Adrenal gland (tissue), 12 donors: Measurements from ENCODE around the gene PRIMA1. TPM values are rescaled to one million over a fixed set of nuclear protein-coding genes. Genes with fewer than 3 reads are reported as not detected.

Experiments used
- DNase-seq, 7 donors: peaks; one replicate each; pipeline ENCODE4 v3.0.0-alpha.2; 2019 to 2020
- H3K27ac ChIP-seq, 5 donors: fragments of 200-600 bp; sonication (generic) in 4 of 5; 1 replicate in 3 of 5; 2 replicates in 2 of 5; pipeline versions ENCODE4 v1.5.1 to v1.8.0; 2016 to 2020; ENCODE audit warnings: mild to moderate bottlenecking in 1 of 5
- H3K27me3 ChIP-seq: fragments of 200-600 bp; 2 replicates; pipeline ENCODE4 v1.8.0; 2021
- H3K36me3 ChIP-seq, 2 donors: fragments of 200-600 bp; replicated peaks in 1 of 2; 1 replicate in 1 of 2; 2 replicates in 1 of 2; pipeline versions ENCODE4 v1.5.1 to v1.8.0; 2018 to 2022
- H3K4me1 ChIP-seq, 2 donors: fragments of 200-600 bp; replicated peaks in 1 of 2; 1 replicate in 1 of 2; 2 replicates in 1 of 2; pipeline versions ENCODE4 v1.5.1 to v1.8.0; 2018 to 2021
- H3K4me3 ChIP-seq, 4 donors: fragments of 200-600 bp; sonication (generic) in 3 of 4; one replicate each; pipeline ENCODE4 v1.5.1; 2016 to 2018
- H3K9me3 ChIP-seq, 3 donors: fragments of 200-600 bp; sonication (generic) in 1 of 3; replicated peaks in 1 of 3; 1 replicate in 2 of 3; 2 replicates in 1 of 3; pipeline versions ENCODE4 v1.5.1 to v1.8.0; 2016 to 2021
- POLR2A ChIP-seq, 2 donors: fragments of 450-650 bp; IDR thresholded peaks; one replicate each; pipeline ENCODE4 v1.6.1; 2017; ENCODE audit warnings: antibody characterized with exemption in 2 of 2, mild to moderate bottlenecking in 2 of 2, moderate library complexity in 1 of 2
- WGBS, 4 donors: extraction: QIAGEN DNeasy Blood & Tissue Kit in 2 of 4; methylation state at CpG; one replicate each; pipeline versions ENCODE4 v1.1.5 to v1.1.7; 2013 to 2017; 5-methylcytosine and 5-hydroxymethylcytosine counted together
- intact Hi-C, 2 donors: fragments of 100-400 bp; cut with DNase I; formaldehyde crosslinking; loops; one replicate each; pipeline versions ENCODE4 v1.14.1 to v1.15.0; 2022 to 2023
- polyA plus RNA-seq, 3 donors: library from polyadenylated mRNA; stranded (reverse); fragments of 200-250 nt in 2 of 3; fragments of 350-450 nt in 1 of 3; fragmentation: Illumina TruSeq in 1 of 3; extraction: RNeasy Lipid Tissue Mini Kit (QIAGEN cat#74804) in 1 of 3; gene quantifications; one replicate each; pipeline ENCODE4 v1.2.3, GENCODE V29; 2013 to 2014
- total RNA-seq, 9 donors: library from RNA; depleted of rRNA in 4 of 9; stranded (reverse); fragments of >200 nt in 4 of 9; fragments of 120-200 nt in 1 of 9; fragmentation: NEBNext Ultra II Directional in 1 of 9; extraction: Animal tissue kit (Norgen Biotek cat#: 25700) in 1 of 9; gene quantifications; one replicate each; pipeline versions ENCODE4 v1.1.0 to v1.2.4, GENCODE V29; 2013 to 2023
- TF ChIP-seq, protein P1 (sequence below), 6 experiments: fragments of 450-650 bp in 4 of 6; fragments of 200-600 bp in 2 of 6; sonication (generic) in 1 of 6; IDR thresholded peaks; 1 replicate in 5 of 6; 2 replicates in 1 of 6; pipeline versions ENCODE4 v1.5.1 to v1.8.0; 2016 to 2021; ENCODE audit warnings: antibody characterized with exemption in 6 of 6, mild to moderate bottlenecking in 2 of 6, moderate library complexity in 1 of 6
- donor health status: healthy with polysubstance abuse.
- donor health status: Bipolar disorder and iron deficiency.
- donor health status: DM: yes; HTN: yes; CAD: no.
- donor health status: DM: no; HTN: no; CAD: no.
- donor health status: DM: no; HTN: no; CAD: no.
- donor health status: DM: yes; HTN: yes; CAD: no.

PRIMA1 gene
- total and polyA plus RNA-seq, 12 donors = 0.47 to 4.7 (median 1.7) TPM; not detected in 1

DNA sequence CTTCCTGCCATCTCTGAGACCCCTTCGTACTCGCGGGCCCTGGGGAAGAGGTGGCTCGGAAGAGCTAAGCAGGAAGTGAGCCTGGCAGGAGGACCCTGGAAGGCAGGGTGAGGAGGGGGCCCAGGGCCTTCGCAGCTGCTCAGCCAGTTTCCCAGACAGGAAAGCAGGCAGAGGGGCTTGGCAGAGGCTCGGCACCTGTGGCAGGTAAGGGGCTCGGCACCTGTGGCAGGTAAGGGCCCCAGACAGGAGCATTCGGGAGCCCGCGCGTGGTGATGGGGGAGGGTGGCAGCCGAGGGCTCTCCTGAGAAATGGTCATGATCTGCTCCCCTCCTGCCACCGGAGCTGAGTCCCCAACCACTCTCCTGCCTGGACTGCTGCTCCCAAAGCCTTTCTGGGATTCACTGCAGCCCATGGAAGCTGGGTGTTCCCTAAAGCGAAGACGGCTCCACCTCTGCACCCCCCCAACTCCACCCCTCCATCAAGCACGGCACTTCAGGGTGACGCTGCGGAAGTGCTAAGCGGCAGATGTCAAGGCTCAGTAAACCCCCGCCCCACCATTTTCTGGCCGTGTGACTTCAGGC is 63.2 kb downstream of the PRIMA1 start:
- Histone ChIP-seq H3K27me3 (no peaks in the 10 kb centered on the region), H3K36me3 (no peaks in the 10 kb centered on the region), H3K4me1 (no peaks in the 10 kb centered on the region), H3K27ac (no peak overlapping the region), H3K4me3 (no peak overlapping the region), H3K9me3 (no peaks in the 10 kb centered on the region)
- TF ChIP-seq POLR2A (IDR thresholded peaks at IDR 0.05) = no peak
- TF ChIP-seq, protein P1, sequence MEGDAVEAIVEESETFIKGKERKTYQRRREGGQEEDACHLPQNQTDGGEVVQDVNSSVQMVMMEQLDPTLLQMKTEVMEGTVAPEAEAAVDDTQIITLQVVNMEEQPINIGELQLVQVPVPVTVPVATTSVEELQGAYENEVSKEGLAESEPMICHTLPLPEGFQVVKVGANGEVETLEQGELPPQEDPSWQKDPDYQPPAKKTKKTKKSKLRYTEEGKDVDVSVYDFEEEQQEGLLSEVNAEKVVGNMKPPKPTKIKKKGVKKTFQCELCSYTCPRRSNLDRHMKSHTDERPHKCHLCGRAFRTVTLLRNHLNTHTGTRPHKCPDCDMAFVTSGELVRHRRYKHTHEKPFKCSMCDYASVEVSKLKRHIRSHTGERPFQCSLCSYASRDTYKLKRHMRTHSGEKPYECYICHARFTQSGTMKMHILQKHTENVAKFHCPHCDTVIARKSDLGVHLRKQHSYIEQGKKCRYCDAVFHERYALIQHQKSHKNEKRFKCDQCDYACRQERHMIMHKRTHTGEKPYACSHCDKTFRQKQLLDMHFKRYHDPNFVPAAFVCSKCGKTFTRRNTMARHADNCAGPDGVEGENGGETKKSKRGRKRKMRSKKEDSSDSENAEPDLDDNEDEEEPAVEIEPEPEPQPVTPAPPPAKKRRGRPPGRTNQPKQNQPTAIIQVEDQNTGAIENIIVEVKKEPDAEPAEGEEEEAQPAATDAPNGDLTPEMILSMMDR (IDR thresholded peaks at IDR 0.05) = no peak
- intact Hi-C loops = no loop called here
- no peak for DNase-seq
- WGBS, 4 donors = 80 to 94% (median 85%) methylated on average over 11 to 21 of the region's 21 CpGs

DNA sequence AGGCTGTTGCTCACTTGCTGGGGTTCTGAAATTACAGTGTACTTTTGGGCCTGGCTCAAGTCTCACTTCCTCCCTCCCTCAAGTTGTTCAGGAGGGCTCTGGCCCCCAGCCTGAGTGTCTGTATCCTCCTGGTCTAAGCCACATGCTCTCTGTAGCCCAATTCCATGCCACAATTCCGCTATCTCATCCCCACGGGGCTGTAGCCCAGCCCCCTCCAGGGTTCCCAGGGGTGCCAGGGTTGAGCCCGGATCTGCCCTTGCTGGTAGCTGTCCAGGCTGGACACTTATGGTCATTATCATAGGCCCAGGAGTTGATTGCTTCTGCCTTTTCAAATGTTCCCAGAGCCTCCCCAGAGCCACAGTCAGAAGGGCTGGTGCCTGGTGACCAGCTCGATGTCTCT is 65.3 kb downstream of the PRIMA1 start:
- no peak overlapping the region for H3K27ac ChIP-seq
- no peak overlapping the region for H3K4me3 ChIP-seq
- H3K4me1 ChIP-seq = no peaks in the 10 kb centered on the region
- no peaks in the 10 kb centered on the region for H3K36me3 ChIP-seq
- no peaks in the 10 kb centered on the region for H3K9me3 ChIP-seq
- H3K27me3 ChIP-seq = no peaks in the 10 kb centered on the region
- TF ChIP-seq POLR2A (IDR thresholded peaks at IDR 0.05) = no peak
- TF ChIP-seq, protein P1 (IDR thresholded peaks at IDR 0.05) = no peak
- DNase-seq = no peak
- intact Hi-C loops = no loop called here
- WGBS, 4 donors = 85 to 93% (median 90%) methylated on average over 3 to 4 of the region's 4 CpGs

DNA sequence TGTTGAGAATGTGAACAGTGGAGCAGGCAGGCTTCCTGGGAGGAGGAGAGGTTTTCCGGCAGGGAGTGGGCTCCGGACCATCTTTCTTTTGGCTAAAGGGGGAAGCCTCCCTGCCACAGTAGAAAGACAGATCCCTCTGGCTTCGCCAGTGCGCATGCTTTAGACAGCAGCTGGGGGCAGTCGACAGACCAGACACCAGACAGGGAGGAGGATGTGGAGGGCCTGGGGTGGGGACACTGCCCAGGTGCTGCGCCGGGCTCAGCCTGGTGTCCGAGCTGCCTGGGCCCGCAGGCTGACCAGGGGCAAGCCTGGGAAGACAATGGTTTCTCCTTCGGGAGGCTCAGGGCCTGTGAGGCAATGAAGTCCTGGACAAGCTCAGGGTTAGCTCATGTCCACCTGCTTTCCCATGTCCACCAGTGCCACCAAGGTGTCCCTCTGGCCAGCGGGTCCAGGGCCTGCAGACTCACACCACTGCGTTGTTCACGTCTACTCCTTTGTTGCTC is 67.3 kb downstream of the PRIMA1 start:
- DNase-seq = peak in 1 of 7 donors; percentile 13
- H3K9me3 ChIP-seq = no peaks in the 10 kb centered on the region
- intact Hi-C loops = no loop called here
- no peak for TF ChIP-seq POLR2A (IDR thresholded peaks at IDR 0.05)
- TF ChIP-seq, protein P1 (IDR thresholded peaks at IDR 0.05) = no peak
- no peak overlapping the region for H3K27ac ChIP-seq
- no peaks in the 10 kb centered on the region for H3K4me1 ChIP-seq
- H3K36me3 ChIP-seq = no peaks in the 10 kb centered on the region
- H3K4me3 ChIP-seq = no peak overlapping the region
- WGBS, 4 donors = 79 to 92% (median 84%) methylated on average over 8 to 13 of the region's 13 CpGs
- no peaks in the 10 kb centered on the region for H3K27me3 ChIP-seq

DNA sequence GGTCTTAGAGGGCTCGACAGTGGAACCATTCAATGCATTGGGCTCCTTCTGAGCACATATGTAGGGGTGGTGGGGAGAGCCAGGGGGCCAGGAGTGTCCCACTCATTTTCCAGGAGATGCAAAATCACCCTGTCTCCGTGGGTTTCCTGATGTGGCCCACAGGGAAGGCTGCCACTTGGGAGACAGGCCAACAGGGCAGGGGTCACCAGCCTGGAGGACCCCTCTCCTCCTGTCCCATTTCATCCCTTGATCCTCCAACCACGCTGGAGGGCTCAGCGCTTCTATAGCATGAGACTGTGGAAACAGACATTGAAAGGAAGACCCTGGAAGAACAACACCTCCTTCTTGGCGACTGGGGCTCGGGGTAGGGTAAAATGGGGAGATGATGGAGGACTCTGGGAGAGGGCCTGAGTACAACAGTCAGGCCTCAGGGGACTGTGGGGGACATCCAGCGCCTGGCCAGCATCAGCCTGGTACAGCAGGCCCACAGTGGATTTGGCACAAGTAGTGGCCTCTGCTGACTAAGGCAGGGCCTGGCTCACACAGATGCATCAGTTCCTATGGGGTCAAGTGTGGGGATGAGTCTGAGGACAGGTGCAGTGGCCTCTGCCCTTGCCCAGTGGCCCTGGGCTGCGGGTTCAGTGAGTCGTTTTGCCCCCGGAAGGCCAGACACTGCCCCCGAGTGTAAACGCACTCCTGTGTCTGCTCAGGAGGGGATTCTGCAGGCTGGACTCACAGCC is 68.0 kb downstream of the PRIMA1 start:
- peak in 1 of 7 donors; percentile 24 for DNase-seq
- Histone ChIP-seq H3K36me3 (no peaks in the 10 kb centered on the region), H3K4me1 (no peaks in the 10 kb centered on the region), H3K27me3 (no peaks in the 10 kb centered on the region), H3K9me3 (no peaks in the 10 kb centered on the region), H3K4me3 (no peak overlapping the region), H3K27ac (no peak overlapping the region)
- TF ChIP-seq, protein P1 (IDR thresholded peaks at IDR 0.05) = no peak
- no peak for TF ChIP-seq POLR2A (IDR thresholded peaks at IDR 0.05)
- intact Hi-C loops = no loop called here
- 78 to 81% (median 78%) methylated on average over 8 to 12 of the region's 12 CpGs for WGBS, 4 donors
